Gastrocnemius medialis (tissue), 4 donors: ENCODE measurements around the gene MEG3. TPM values are rescaled to one million over a fixed set of nuclear protein-coding genes. Genes with fewer than 3 reads are reported as not detected.

Experiments used
- ATAC-seq, 2 donors: fragments of 150-250 bp; one replicate each; pipeline ENCODE4 v1.9.1; 2016
- DNase-seq, 2 donors: peaks; one replicate each; pipeline ENCODE4 v3.0.0-alpha.2; 2019
- H3K27ac ChIP-seq, 4 donors: fragments of 200-600 bp; sonication (generic); 1 replicate in 1 of 4; 2 replicates in 3 of 4; pipeline ENCODE4 v1.5.1; 2016 to 2018; ENCODE audit warnings: mild to moderate bottlenecking in 2 of 4, moderate library complexity in 1 of 4
- H3K27me3 ChIP-seq, 3 donors: fragments of 200-600 bp; sonication (generic) in 2 of 3; 1 replicate in 1 of 3; 2 replicates in 2 of 3; pipeline versions ENCODE4 v1.5.1 to v1.6.0; 2016 to 2019; ENCODE audit warnings: mild to moderate bottlenecking in 1 of 3, moderate library complexity in 1 of 3
- H3K36me3 ChIP-seq, 2 donors: fragments of 200-600 bp; sonication (generic) in 1 of 2; one replicate each; pipeline ENCODE4 v1.5.1; 2017 to 2018
- H3K4me1 ChIP-seq, 2 donors: fragments of 200-600 bp; sonication (generic) in 1 of 2; one replicate each; pipeline ENCODE4 v1.5.1; 2016 to 2017; ENCODE audit warnings: mild to moderate bottlenecking in 2 of 2
- H3K4me3 ChIP-seq, 4 donors: fragments of 200-600 bp; sonication (generic) in 3 of 4; 1 replicate in 1 of 4; 2 replicates in 3 of 4; pipeline ENCODE4 v1.5.1; 2016 to 2019; ENCODE audit warnings: mild to moderate bottlenecking in 2 of 4
- H3K9me3 ChIP-seq, 3 donors: fragments of 200-600 bp; sonication (generic) in 2 of 3; 1 replicate in 1 of 3; 2 replicates in 2 of 3; pipeline ENCODE4 v1.5.1; 2016 to 2019
- CTCF ChIP-seq, 5 experiments: fragments of 450-650 bp in 3 of 5; fragments of 200-600 bp in 2 of 5; sonication (generic) in 2 of 5; IDR thresholded peaks in 4 of 5; conservative IDR thresholded peaks in 1 of 5; 1 replicate in 4 of 5; 2 replicates in 1 of 5; pipeline ENCODE4 v1.5.1; 2016 to 2019; ENCODE audit warnings: antibody characterized with exemption in 5 of 5, mild to moderate bottlenecking in 3 of 5, moderate library complexity in 3 of 5
- POLR2A ChIP-seq, 2 donors: fragments of 450-650 bp; IDR thresholded peaks; one replicate each; pipeline ENCODE4 v1.6.1; 2017; ENCODE audit warnings: antibody characterized with exemption in 2 of 2, mild to moderate bottlenecking in 2 of 2, moderate library complexity in 2 of 2
- in situ Hi-C, 4 donors: fragments of 200-750 bp; cut with MboI; loops; one replicate each; pipeline versions ENCODE4 v1.15.0 to v1.8.0; 2017; ENCODE audit warnings: low sequenced_read_pairs in 4 of 4
- intact Hi-C: fragments of 100-400 bp; cut with DNase I; formaldehyde crosslinking; loops from one replicate; pipeline ENCODE4 v1.15.1; 2023; ENCODE audit warnings: low total_unique reads
- total RNA-seq, 4 donors: library from RNA; depleted of rRNA; stranded (reverse); fragments of >200 nt; gene quantifications; one replicate each; pipeline versions ENCODE4 v1.1.0 to v1.2.3, GENCODE V29; 2016

MEG3 gene
- total RNA-seq, 4 donors from 2014 or later: 2.7 to 30.7 (median 5.2) TPM

DNA sequence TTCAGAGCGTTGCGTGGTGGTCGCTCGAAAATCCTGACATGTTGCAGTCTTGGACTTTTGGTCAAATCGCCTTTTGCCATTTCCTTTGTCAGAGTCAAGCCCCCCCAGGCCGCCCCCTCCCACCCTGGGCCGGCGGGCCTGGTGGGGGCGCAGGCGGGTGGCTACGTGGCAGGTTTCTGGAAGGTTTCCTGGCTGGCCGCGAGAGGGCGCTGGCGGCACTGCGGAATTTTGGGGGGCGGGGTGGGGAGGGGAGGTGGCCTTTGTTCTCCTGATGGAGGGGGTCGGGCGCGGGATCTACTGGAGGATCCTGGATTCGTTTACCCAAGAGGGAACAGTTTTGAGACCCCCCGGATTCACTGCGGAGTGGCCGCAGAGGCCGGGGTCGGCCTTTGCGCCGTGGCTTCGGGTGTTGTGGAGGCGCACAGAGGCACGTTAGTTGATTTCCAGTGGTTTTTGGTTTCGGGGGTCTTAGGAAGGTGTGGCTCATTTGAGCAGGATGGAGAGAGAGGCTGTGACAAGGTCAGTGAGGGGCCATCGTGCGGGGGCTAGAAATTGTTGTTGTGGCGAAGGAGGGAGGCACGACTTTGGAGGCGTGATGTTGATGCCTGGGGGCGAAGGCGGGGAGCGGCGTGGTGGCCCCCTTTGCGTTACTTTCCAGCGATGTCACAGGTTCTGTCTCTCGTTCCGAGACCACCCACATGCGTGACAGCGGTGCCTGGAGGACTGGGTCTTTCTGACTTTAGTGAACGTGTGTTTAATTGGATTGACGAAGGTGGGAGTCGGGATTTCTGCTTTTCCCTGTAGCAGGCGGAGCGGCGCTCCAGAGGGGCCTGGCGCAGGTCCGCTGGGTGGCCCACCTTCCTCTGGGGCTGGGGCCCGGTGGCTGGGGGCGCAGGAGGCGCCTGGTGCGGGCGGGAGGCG is 1.4 kb downstream of the MEG3 start:
- no peak for DNase-seq
- H3K27ac ChIP-seq: peak overlapping the region in 1 of 4 donors; percentile 31
- no peaks in the 10 kb centered on the region for H3K9me3 ChIP-seq
- H3K27me3 ChIP-seq: peaks cover 23 to 42% (median 42%) of the 10 kb centered on the region in 3 donors
- no peak for ATAC-seq
- peak overlapping the region in 3 of 4 donors; percentile 13 to 42 (median 36) for H3K4me3 ChIP-seq
- in situ Hi-C loops (no loop called here), intact Hi-C loops (loop anchor here (10.0 kb wide), 1 partner anchor 163 kb away; no protein-coding TSS in a partner anchor)
- peak in 2 of 5 experiments; percentile 19 to 35 for TF ChIP-seq CTCF (IDR thresholded peaks at IDR 0.05 in 4 of 5, conservative IDR thresholded peaks at IDR 0.05 in 1 of 5)
- no peak for TF ChIP-seq POLR2A (IDR thresholded peaks at IDR 0.05)
- no peaks in the 10 kb centered on the region for H3K4me1 ChIP-seq
- no peaks in the 10 kb centered on the region for H3K36me3 ChIP-seq

- no peaks in the 10 kb centered on the region for H3K9me3 ChIP-seq
- no peaks in the 10 kb centered on the region for H3K36me3 ChIP-seq
- TF ChIP-seq CTCF (IDR thresholded peaks at IDR 0.05 in 4 of 5, conservative IDR thresholded peaks at IDR 0.05 in 1 of 5): peak in 3 of 5 experiments; percentile 14 to 35 (median 15)
- TF ChIP-seq POLR2A (IDR thresholded peaks at IDR 0.05): no peak
- peaks cover 23 to 42% (median 42%) of the 10 kb centered on the region in 3 donors for H3K27me3 ChIP-seq
- no peaks in the 10 kb centered on the region for H3K4me1 ChIP-seq
- H3K4me3 ChIP-seq: peak overlapping the region in 1 of 4 donors; percentile 36
- ATAC-seq (no peak), DNase-seq (no peak)
- no peak overlapping the region for H3K27ac ChIP-seq
- in situ Hi-C loops (no loop called here), intact Hi-C loops (loop anchor here (10.0 kb wide), 1 partner anchor 163 kb away; no protein-coding TSS in a partner anchor)
Measured at GRCh38 chr14:100828031-100828769, 2.3 kb downstream of the MEG3 start.

DNA sequence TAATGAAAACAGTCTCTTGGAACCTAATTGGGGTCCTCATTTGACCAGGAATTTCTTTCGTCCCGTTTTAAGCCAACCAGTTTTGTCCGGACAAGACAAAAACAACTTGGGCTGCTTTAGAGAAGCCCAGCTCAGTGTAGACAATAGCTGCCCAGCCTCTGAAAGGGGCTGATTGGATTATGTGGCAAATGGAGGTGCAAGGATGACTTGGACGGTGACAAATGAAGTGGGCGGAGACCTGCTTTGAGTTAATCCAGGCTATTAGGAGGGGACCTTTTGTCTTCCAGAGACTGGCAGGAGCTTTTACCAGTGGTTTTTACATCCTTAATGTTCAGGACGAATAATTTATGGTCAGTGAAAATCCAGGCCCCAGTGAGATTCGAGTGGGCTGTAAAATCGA is 4.8 kb downstream of the MEG3 start:
- no peak for TF ChIP-seq CTCF (IDR thresholded peaks at IDR 0.05 in 4 of 5, conservative IDR thresholded peaks at IDR 0.05 in 1 of 5)
- no peak for TF ChIP-seq POLR2A (IDR thresholded peaks at IDR 0.05)
- H3K27me3 ChIP-seq: peaks cover 18 to 30% (median 26%) of the 10 kb centered on the region in 3 donors
- no peak overlapping the region for H3K4me3 ChIP-seq
- intact Hi-C loops: no loop called here
- no peaks in the 10 kb centered on the region for H3K4me1 ChIP-seq
- in situ Hi-C loops: no loop called here
- ATAC-seq (no peak), DNase-seq (no peak)
- H3K9me3 ChIP-seq: no peaks in the 10 kb centered on the region
- H3K36me3 ChIP-seq: no peaks in the 10 kb centered on the region
- no peak overlapping the region for H3K27ac ChIP-seq

GRCh38 chr14:100832311-100832960 is 6.5 kb downstream of the MEG3 start:
- intact Hi-C loops (loop anchor here (1.0 kb wide), 1 partner anchor 35 kb away; no protein-coding TSS in a partner anchor), in situ Hi-C loops (no loop called here)
- Histone ChIP-seq H3K4me3 (no peak overlapping the region), H3K9me3 (no peaks in the 10 kb centered on the region), H3K4me1 (no peaks in the 10 kb centered on the region), H3K27me3 (peaks cover 8 to 13% (median 10%) of the 10 kb centered on the region in 3 donors), H3K27ac (no peak overlapping the region), H3K36me3 (no peaks in the 10 kb centered on the region)
- DNase-seq (no peak), ATAC-seq (no peak)
- TF ChIP-seq CTCF (IDR thresholded peaks at IDR 0.05 in 4 of 5, conservative IDR thresholded peaks at IDR 0.05 in 1 of 5) (no peak), POLR2A (IDR thresholded peaks at IDR 0.05) (no peak)
